GM19397 (cell line): ENCODE results near the gene CNTNAP2.

Experiments used
- ATAC-seq: cut with Tn5 transposase; IDR thresholded peaks from one replicate; pipeline ENCODE4 v1.9.1; 2021; ENCODE audit warnings: mild to moderate bottlenecking, moderate library complexity; ENCODE audit not compliant: unreplicated experiment

Gene CNTNAP2

GRCh38 chr7:146285418-146285817, 168.8 kb downstream of the CNTNAP2 start:
- no peak for ATAC-seq

GRCh38 chr7:146290746-146291145, 174.1 kb downstream of the CNTNAP2 start:
- ATAC-seq, result no peak

GRCh38 chr7:146291900-146292299, 175.3 kb downstream of the CNTNAP2 start:
- ATAC-seq, result no peak

GRCh38 chr7:146296028-146296427, 179.4 kb downstream of the CNTNAP2 start:
- no peak for ATAC-seq

- ATAC-seq, result no peak
These were observed 198.4 kb downstream of the CNTNAP2 start for GRCh38 chr7:146314962-146315361.

GRCh38 chr7:146319629-146320028, 203.0 kb downstream of the CNTNAP2 start:
- no peak for ATAC-seq

- ATAC-seq, result no peak
These were observed 204.7 kb downstream of the CNTNAP2 start for GRCh38 chr7:146321301-146321700.

- ATAC-seq, result no peak
These were observed 214.8 kb downstream of the CNTNAP2 start for GRCh38 chr7:146331369-146331768.

GRCh38 chr7:146345251-146345650, 228.7 kb downstream of the CNTNAP2 start:
- ATAC-seq, result no peak

GRCh38 chr7:146346096-146346495, 229.5 kb downstream of the CNTNAP2 start:
- ATAC-seq, result no peak

GRCh38 chr7:146355216-146355615, 238.6 kb downstream of the CNTNAP2 start:
- ATAC-seq, result no peak

- no peak for ATAC-seq
These were observed 242.6 kb downstream of the CNTNAP2 start for GRCh38 chr7:146359176-146359575.

- ATAC-seq, result no peak
These were observed 250.3 kb downstream of the CNTNAP2 start for GRCh38 chr7:146366938-146367337.

- no peak for ATAC-seq
These were observed 253.6 kb downstream of the CNTNAP2 start for GRCh38 chr7:146370171-146370570.

- no peak for ATAC-seq
These were observed 258.6 kb downstream of the CNTNAP2 start for GRCh38 chr7:146375170-146375569.

GRCh38 chr7:146378196-146378595, 261.6 kb downstream of the CNTNAP2 start:
- ATAC-seq, result no peak

- ATAC-seq, result no peak
These were observed 270.5 kb downstream of the CNTNAP2 start for GRCh38 chr7:146387140-146387539.

- no peak for ATAC-seq
These were observed 272.3 kb downstream of the CNTNAP2 start for GRCh38 chr7:146388928-146389327.

- ATAC-seq, result no peak
These were observed 276.7 kb downstream of the CNTNAP2 start for GRCh38 chr7:146393346-146393745.

GRCh38 chr7:146397141-146397540, 280.5 kb downstream of the CNTNAP2 start:
- no peak for ATAC-seq

GRCh38 chr7:146401939-146402338, 285.3 kb downstream of the CNTNAP2 start:
- ATAC-seq, result no peak

- ATAC-seq, result no peak
These were observed 289.1 kb downstream of the CNTNAP2 start for GRCh38 chr7:146405737-146406136.

GRCh38 chr7:146411975-146412374, 295.4 kb downstream of the CNTNAP2 start:
- no peak for ATAC-seq

GRCh38 chr7:146412781-146413180, 296.2 kb downstream of the CNTNAP2 start:
- ATAC-seq, result no peak
